GM19025 (cell line): Measurements from ENCODE around the gene COL23A1.
"Not testable (repeated sequence)": the region's sequence is repeated elsewhere in the genome, so short reads cannot be mapped to it uniquely, and the experiment has no call there.

ENCODE experiments used
- ATAC-seq: cut with Tn5 transposase; IDR thresholded peaks from one replicate; pipeline ENCODE4 v1.9.1; 2021; ENCODE audit warnings: mild to moderate bottlenecking, low read depth, moderate library complexity; ENCODE audit not compliant: unreplicated experiment

The COL23A1 gene

DNA sequence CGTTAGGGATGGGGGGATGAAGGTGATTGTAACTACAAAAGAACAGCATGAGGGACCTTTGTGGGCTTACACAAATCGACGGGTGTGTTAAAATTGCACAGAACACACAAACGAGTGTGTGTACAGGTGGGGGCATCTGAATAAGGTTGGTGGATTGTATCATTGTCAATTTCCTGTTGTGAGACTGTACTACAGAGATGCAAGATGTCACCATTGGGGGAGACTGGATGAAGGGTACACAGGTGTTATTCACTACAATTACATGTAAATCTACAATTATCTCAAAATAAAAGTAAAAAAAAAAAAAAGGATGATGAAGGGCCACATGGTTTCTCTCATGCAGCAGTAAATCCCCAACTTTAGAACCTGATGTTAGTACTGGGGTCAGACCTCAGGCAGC lies 326.1 kb downstream of the COL23A1 start:
- ATAC-seq, result no peak

DNA sequence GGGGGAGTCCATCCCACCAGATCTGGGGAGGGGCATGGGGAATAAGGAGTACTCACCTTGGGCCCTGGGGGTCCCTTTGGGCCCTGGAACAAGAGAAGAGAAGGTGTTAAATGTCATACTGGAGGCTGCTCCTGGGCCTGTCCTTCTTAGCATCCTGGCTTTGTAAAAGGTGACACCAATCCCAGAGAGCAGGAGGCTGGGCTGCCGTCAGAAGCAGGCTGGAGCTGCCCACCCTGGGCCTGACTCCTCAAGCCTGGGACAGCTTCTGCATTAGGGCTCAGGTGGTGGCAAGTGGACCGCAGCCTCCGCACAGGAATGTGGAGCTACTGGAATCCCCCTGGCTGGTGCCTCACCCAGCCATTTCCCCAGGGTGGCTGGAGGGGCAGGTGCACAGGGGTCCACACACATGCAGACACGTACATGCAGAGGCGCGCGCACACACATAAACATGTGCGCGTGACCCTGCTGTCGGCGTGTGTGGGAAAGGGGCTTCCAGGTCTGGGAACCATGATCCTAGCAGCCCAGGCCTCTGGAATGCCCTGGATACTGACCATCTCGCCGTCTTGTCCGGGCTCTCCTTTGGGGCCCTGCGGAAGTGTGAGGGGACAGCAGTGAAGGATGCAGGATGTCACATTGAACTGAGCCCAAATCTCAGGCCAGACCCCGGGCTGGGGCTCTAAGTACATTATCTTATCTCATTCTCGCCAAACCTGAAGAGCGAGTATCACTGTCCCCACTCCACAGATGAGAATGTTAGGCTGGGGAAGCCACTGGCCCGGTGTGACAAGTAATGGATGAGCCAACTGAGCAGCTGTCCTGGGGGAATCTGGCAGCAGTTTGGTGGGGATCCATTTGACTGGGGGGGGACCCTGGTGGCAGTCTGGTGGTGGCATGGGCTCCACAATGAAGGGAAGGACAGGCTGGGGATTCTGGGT lies 328.3 kb downstream of the COL23A1 start:
- ATAC-seq, result no peak

DNA sequence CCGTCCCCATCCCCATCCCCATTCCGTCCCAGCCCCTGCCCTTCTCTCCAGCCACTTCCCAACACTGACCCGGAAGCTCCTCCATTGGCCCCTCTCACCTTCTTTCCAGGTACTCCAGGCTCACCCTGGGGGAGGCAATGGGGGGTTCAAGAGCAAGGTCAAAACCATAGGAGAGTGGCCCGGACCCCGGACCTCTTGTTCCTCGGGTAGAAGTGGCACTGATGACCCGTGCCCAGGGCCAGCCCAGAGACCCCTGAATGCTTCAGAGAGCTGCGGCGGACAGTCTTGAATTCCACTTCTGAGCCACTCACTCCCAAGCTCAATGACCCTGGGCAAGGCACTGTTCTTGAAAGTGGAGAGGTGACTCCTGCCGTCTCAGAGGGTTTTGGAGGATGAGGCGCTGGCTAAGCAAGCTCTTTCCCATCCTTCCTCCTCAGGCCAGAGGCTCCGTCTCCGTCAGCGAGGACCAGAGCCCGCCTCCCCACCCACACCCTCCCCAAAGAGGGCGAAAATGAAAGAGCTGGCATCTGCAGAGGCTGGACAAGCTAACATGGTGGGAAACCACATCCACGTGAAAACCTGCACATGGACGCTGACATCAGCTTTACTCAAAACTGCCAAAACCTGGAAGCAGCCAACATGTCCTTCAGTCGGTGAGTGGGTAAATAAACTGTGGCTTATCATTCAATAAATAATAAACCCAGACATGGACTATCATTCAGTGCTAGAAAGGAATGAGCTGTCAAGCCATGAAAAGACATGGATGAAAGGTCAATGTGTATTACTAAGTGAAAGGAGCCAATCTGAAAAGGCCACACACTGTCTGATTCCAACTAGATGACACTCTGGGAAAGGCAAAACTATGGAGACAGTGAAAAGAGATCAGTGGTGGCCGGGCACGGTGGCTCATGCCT lies 330.3 kb downstream of the COL23A1 start:
- ATAC-seq, result no peak

DNA sequence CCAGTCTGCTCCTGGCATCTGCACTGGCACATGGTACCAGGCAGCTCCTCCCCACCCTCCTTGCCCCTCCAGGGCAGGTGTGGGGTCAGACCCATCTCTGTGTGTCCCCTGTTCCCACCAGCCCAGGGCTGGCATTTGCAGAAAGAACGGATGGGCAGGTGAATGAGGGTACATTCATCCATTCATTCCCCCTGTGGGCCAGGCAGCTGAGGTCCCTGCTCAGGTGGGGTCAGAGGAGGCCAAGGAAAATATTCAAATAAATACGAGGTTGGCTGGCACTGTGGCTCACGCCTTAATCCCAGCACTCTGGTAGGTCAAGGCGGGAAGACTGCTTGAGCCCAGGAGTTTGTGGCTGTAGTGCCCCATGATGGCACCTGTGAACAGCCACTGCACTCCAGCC lies 332.5 kb downstream of the COL23A1 start:
- ATAC-seq, result no peak

DNA sequence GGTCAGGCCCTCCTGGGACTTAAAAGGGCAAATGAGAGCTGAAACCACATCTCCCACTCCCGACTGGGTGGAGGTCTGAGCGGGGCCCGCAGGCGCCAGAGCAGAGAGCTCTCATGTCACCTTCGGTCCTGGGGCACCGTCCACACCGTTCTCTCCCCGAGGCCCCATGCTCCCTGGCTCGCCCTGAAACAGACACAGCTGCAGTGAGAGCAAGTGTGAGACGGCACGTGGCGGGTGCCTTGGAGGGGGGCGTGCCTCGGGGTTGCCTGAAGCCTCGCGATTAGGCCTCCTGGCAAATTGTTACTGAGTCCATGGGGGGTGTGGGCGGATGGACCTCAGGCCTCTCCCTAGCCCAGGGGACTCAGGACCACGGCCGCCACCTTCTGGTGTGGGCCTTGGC lies 333.4 kb downstream of the COL23A1 start:
- ATAC-seq, result no peak

DNA sequence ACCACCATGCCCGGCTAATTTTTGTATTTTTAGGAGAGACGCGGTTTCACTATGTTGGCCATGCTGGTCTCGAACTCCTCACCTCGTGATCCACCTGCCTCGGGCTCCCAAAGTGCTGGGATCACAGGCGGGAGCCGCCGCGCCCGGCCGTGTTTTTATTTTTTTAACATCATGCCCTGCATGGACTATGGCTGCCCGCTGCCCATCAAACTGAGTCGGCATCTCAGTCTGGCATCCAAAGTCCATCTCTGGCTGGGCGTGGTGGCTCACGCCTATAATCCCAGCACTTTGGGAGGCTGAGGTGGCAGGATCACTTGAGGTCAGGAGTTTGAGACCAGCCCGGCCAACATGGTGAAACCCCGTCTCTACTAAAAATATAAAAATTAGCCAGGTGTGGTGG lies 336.6 kb downstream of the COL23A1 start:
- not testable (repeated sequence) for ATAC-seq

DNA sequence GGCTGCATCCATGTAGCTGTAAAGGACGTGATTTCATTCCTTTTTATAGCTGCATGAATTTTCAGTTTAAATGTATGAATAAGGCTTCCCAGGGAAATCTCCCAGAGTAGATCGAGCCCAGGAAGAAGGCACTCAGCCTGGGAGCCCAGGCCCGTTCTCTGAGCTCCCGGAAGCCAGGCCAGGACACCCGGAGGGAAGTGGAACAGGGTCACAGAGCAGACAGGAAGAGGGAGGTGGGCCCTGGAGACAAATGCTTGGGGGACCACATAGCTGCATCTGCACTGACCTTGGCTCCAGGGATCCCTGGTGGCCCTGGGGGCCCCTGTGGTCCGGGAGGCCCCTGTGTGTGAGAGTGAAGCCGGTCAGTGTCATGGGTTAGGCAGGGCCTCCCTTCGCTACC lies 337.9 kb downstream of the COL23A1 start:
- ATAC-seq, result no peak

DNA sequence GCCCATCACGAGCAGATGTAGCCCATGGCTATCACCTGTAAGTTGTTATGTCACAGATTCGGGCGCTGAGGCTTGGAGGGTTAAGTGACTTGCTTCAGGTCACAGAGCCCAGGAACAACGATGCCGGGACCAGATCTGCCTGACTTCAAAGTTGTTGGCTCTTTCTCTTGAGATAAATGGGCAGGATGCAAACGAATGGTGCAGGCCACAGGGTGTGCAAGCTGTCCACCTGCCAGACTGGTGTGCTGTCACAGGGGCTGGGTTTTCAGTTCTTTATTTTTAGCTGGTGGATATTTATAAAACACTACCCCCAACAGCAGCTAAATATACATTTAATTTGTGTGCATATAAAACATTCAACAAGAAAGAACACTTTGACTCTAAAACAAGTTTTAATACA lies 339.9 kb downstream of the COL23A1 start:
- no peak for ATAC-seq

DNA sequence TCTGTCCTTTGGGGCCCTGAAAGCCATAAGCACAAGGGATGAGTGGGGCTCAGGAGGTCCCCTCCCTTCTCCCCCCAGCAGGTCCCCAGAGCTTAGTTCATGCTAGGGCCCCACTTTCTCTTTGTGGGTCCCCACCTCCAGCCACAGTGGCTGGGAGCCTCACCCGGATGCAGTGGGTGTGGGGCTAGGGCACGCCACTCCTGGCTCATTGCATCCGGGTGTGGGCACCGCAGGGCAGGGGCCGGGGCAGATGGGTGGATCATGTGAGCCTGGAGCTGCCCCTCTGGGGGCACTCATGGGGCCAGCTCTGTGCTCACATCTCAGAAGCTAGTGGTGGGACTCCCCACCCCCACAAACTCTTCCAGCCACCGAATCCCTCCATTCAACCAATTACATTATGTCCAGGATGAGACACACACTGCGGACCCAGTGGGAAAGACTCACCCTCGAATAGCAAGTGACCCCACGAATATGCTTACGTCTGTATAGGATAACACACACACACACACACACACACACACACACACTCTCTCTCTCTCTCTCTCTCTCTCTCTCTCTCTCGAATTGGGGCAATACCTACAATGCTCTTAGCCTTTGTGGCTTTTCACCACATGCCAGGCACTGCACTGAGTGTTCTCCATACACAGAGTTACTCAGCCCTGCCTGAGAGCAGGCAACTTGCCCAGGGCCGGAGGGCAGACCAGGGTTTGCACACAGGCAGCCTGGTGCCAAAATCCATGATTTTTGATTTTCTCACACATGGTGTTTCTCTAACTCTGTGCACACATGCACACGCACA lies 340.8 kb downstream of the COL23A1 start:
- no peak for ATAC-seq

DNA sequence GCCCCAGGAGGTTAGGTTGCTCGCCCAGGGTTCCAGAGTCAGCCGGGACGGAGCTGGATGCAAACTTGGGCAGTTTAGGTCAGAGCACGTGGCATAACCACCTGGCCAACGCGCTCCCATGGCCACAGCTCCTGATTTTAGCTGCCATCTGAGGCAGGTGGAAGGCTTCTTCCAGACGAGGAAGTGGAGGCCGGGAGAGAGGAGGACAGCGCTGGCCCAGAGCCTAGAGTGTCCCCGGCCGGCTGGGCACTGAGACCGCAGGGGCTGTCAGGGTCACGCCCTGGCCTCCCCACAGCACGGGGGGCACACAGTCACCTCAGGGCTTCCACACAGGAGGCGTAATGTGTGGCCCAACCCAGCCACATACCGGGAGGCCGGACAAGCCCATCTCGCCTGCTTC lies 341.4 kb downstream of the COL23A1 start:
- ATAC-seq, result no peak

DNA sequence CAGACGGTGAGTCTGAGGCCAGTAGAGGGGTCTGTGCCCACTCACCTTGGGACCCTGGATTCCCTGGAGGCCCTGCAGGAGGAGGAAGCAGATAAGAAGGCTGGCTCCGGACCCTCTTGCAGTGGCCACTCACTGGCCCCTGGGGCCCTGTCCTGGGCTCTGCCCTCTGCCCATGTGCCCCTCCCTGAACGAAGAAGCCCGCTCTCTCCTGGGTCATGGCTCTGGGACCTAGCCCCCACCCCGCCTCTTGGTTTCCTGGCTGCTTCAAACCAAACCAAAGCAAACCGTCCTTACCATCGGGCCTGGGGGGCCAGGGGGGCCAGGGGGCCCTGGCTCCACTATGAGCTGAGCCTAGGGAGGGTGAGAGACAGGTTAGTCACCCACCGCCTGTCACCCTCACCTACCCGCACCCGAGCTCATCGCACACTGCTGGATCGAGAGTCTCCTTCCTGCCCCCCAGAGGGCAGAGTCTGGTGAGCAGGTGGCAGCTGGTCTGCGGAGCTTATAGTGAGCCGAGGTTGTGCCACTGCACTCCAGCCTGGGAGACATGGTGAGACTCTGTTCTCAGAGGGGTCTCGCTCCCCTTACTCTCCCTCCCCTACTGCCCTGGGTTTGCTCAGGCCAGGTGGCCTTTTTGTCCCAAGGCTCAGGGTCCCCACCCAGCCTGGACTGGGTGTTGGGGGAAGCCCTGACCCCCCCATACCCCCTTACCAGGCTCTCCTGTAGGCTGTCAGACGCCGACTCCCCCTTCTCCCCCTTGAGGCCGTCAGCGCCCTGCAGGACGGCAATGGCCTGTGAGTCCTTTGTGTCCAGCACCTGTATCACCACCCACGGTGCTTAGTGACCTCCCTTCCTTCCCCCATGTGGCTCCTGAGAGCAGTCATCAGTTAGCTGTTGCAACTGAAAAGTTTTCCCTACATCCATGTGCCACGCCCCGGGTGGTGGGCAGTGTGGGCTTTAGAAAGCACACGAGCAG lies 342.4 kb downstream of the COL23A1 start:
- no peak for ATAC-seq

DNA sequence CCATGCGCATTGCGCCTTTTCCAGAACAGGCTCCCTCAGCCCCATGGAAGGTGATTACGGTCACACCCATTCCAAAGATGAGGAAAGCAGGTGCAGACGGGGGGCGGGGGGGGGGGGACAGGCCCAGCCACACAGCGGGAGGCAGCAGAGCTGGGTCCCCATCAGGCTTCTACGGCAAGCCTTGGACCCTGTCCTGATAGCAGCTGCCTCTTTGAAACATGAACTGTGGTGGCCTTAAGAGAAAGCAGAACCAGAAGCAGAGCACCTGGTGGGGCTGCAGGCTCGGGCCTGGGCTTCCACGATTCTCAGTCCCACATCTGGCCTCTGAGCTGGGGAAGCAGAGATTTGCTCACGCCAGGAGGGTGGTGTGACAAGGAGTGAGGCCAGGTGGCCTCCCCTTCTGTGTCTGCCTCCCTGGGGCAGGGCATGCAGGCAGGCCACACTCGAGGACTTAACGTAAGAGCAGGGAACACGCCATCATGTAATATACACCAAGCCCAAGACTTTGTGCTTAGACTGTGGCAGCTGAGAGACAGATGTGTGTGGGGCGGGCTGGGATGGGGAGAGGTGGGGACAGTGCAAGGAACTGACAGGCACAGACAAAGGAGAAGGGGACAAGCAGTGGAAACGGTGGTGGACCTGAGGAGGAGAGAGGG lies 343.4 kb downstream of the COL23A1 start:
- ATAC-seq, result no peak

DNA sequence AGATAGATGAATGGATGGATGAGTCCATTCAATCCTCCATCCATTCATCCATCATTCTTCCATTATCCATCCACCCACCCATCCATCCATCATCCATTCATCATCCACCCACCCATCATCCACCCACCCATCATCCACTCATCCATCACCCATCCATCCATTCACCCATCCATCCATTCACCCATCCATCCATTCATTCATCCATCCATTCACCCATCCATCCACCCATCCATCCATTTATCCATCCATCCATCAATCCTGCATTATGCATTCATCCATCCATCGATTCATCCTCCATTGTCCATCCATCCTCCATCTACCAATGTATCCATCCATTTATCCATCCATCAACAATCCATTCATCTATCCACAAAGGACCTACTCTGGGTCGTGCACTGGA lies 344.8 kb downstream of the COL23A1 start:
- ATAC-seq, result no peak

DNA sequence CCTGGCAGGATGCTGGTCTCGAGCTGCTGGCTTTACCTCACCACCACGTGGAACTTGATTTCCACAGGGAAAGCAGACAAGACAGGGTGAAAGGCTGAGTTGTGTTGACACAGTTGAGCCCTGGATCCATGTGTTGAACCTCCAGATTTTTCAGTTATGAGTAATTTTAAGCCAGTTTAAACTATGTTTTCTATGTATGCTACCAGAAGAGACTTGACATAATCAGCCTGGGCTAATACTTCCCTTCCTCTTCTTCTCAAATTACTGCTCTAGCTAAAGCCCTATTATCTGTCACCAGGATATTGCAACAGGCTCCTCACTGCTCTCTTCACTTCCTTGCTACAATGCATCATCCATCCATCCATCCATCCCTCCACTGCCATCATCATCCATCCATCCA lies 345.6 kb downstream of the COL23A1 start:
- no peak for ATAC-seq

DNA sequence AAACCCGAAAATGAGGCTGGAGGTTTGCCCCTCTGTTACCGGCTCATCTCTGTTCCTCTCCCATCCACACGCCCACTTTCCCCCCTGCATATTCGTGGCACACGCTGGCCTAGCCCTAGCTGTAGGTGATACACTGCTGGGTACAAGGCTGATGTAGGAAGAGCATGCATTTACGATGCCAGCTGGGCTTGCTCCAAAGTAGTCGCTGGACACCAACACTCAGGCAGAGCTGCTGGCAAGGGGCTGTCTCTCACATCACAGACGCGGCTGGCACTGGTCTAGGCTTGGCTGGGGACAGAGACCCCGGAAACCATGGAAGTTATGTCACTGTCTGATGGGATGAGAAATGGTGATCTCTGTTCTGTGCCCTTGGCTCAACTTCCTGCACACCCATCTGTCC lies 347.8 kb downstream of the COL23A1 start:
- no peak for ATAC-seq

DNA sequence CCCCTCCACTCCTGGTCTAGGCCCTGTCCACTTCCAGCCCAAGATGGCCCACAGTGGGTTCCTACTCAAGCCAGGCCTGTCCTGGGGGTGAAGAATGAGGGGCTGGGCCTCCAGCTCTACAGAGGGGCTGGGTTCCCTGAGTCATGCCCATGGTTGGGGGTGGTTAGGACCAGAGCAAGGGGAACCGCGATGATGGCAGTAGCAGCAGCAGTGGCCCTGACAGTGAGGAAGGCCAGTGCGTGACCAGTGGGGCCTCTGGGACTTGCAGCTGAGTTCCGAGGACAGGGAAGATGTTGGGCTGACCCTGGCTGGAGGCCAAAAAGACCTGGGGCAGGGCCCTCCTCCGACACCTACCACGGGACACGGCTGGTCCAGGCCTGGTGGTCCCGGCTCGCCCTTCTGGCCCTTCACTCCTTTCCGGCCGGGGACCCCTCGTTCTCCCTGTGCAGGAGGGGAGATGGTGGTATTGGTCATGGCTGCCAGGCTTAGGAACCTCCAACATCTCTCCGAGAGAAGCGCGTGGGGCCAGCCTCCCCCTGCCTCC lies 348.4 kb downstream of the COL23A1 start:
- ATAC-seq, result no peak

DNA sequence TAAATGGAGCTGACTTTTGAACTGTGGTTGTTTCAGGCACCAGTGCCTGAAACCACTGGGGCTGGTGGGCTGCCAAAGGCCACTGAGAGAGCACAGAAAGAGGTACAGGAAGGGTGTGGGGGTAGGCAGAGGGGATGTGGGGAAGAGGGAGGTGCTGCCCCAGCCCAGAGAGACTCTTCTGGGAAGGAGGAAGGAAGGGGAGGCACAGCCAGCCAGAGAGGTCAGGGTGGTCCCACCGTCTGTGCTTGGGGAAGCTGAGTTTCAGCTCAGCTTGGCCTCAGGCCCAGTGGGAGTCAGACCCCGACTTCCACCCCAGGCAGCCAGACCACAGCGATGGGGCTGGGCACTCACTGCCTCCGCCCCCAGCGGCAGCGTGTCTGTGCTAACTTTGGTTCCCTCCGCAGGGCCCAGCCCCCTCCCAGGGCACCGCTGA lies 348.9 kb downstream of the COL23A1 start:
- no peak for ATAC-seq

DNA sequence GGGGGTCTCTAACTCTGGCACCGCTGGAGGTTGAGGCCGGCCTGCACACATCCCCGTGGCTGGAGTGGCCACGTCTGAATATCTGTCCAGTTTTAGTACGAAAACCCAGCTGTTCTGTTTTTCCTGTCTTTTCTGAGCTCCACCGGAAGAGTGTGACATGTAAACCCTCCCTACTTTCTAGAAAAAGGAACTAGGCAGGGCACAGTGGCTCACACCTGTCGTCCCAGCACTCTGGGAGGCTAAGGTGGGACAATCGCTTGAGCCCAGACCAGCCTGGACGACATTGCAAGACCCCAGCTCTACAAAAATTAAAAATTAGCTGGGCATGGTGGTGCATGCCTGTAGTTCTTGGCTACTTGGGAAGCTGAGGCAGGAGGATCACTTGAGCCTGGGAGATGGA lies 349.4 kb downstream of the COL23A1 start:
- no peak for ATAC-seq

DNA sequence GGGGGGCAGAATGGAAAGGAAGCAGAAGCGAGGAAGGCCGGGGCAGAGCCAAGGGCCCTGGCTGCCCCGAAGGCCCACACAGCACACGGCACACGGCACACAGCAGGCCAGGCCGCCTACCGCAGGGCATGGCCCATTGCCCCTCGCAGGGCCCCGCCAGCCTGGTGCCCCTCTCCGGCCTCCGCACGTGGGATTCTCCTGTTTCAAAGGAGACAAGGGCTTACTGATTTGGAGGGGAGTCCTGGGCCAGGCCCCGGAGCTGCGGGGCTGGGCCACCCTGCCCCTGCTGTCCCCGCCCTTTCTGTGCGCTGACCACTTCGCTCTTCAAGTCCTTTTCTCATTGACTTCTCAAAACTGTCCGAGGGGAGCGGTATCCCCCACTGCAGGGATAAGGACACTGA lies 349.9 kb downstream of the COL23A1 start:
- ATAC-seq, result no peak
